Spleen (tissue), 11 donors: ENCODE measurements around the gene ZNF660. TPM values are rescaled to one million over a fixed set of nuclear protein-coding genes. Genes with fewer than 3 reads are reported as not detected.

Source experiments
- DNase-seq: peaks from one replicate; pipeline ENCODE4 v3.0.0-alpha.2; 2020
- H3K27ac ChIP-seq, 8 donors: fragments of 200-600 bp; sonication (generic) in 7 of 8; 1 replicate in 4 of 8; 2 replicates in 4 of 8; pipeline versions ENCODE4 v1.5.0 to v1.8.0; 2016 to 2021; ENCODE audit warnings: inconsistent platforms in 4 of 8, mild to moderate bottlenecking in 4 of 8, moderate library complexity in 1 of 8
- H3K27me3 ChIP-seq, 7 donors: fragments of 200-600 bp; sonication (generic) in 6 of 7; replicated peaks in 1 of 7; 1 replicate in 4 of 7; 2 replicates in 3 of 7; pipeline versions ENCODE4 v1.5.0 to v1.8.0; 2016 to 2021; ENCODE audit warnings: inconsistent platforms in 3 of 7, mild to moderate bottlenecking in 1 of 7
- H3K36me3 ChIP-seq, 6 donors: fragments of 200-600 bp; sonication (generic) in 5 of 6; 1 replicate in 4 of 6; 2 replicates in 2 of 6; pipeline versions ENCODE4 v1.5.0 to v1.8.0; 2016 to 2021; ENCODE audit warnings: inconsistent platforms in 2 of 6
- H3K4me1 ChIP-seq, 6 donors: fragments of 200-600 bp; sonication (generic) in 5 of 6; 1 replicate in 3 of 6; 2 replicates in 3 of 6; pipeline versions ENCODE4 v1.5.0 to v1.8.0; 2016 to 2021; ENCODE audit warnings: inconsistent platforms in 3 of 6
- H3K4me3 ChIP-seq, 8 donors: fragments of 200-600 bp; sonication (generic) in 7 of 8; 1 replicate in 4 of 8; 2 replicates in 4 of 8; pipeline versions ENCODE4 v1.5.0 to v1.8.0; 2016 to 2021; ENCODE audit warnings: inconsistent platforms in 4 of 8, mild to moderate bottlenecking in 4 of 8, moderate library complexity in 2 of 8
- H3K9me3 ChIP-seq, 8 donors: fragments of 200-600 bp; sonication (generic) in 7 of 8; 1 replicate in 4 of 8; 2 replicates in 4 of 8; pipeline versions ENCODE4 v1.5.0 to v1.8.0; 2016 to 2021; ENCODE audit warnings: inconsistent platforms in 4 of 8
- POLR2A ChIP-seq, 3 donors: fragments of 450-650 bp; IDR thresholded peaks; one replicate each; pipeline ENCODE4 v1.5.1; 2017; ENCODE audit warnings: antibody characterized with exemption in 3 of 3, mild to moderate bottlenecking in 1 of 3
- POLR2AphosphoS5 ChIP-seq, 3 donors: sonication (generic); formaldehyde crosslinking; IDR thresholded peaks; one replicate each; pipeline ENCODE4 v1.5.1; 2017; ENCODE audit warnings: antibody characterized with exemption in 3 of 3
- WGBS, 5 donors: extraction: QIAGEN DNeasy Blood & Tissue Kit in 3 of 5; methylation state at CpG; one replicate each; pipeline versions ENCODE4 v1.1.5 to v1.1.7; 2013 to 2018; 5-methylcytosine and 5-hydroxymethylcytosine counted together
- intact Hi-C: fragments of 100-400 bp; cut with DNase I; formaldehyde crosslinking; loops from one replicate; pipeline ENCODE4 v1.15.0; 2023; ENCODE audit warnings: low total_unique reads
- polyA plus RNA-seq, 3 donors: library from polyadenylated mRNA; stranded (reverse); fragments of 200-250 nt; gene quantifications; one replicate each; pipeline ENCODE4 v1.2.1, GENCODE V29; 2013
- total RNA-seq, 7 donors: library from RNA; depleted of rRNA in 3 of 7; stranded (reverse); fragments of >200 nt in 3 of 7; fragmentation: NEBNext Ultra II Directional in 4 of 7; extraction: Animal tissue kit (Norgen Biotek cat#: 25700) in 4 of 7; gene quantifications; one replicate each; pipeline versions ENCODE4 v1.1.0 to v1.2.1, GENCODE V29; 2016 to 2021
- TF ChIP-seq, protein P1 (sequence below), 11 experiments: fragments of 200-600 bp in 7 of 11; fragments of 450-650 bp in 4 of 11; sonication (generic) in 4 of 11; IDR thresholded peaks in 8 of 11; conservative IDR thresholded peaks in 3 of 11; 1 replicate in 7 of 11; 2 replicates in 4 of 11; pipeline versions ENCODE4 v1.4.0 to v1.8.0; 2016 to 2021; ENCODE audit warnings: antibody characterized with exemption in 11 of 11, inconsistent platforms in 4 of 11, mild to moderate bottlenecking in 1 of 11
- donor health status: healthy with polysubstance abuse.
- donor health status: DM: no; HTN: no; CAD: no; lungs with moderate emphysema.
- donor health status: DM: no; HTN: no; CAD: no.
- donor health status: Bipolar disorder and iron deficiency.
- donor health status: healthy.
- donor health status: DM: no; HTN: no; CAD: no.
- donor health status: DM: yes; HTN: yes; CAD: no.

Gene ZNF660
- total and polyA plus RNA-seq, 10 donors = 0.61 to 5.4 (median 3.6) TPM

DNA sequence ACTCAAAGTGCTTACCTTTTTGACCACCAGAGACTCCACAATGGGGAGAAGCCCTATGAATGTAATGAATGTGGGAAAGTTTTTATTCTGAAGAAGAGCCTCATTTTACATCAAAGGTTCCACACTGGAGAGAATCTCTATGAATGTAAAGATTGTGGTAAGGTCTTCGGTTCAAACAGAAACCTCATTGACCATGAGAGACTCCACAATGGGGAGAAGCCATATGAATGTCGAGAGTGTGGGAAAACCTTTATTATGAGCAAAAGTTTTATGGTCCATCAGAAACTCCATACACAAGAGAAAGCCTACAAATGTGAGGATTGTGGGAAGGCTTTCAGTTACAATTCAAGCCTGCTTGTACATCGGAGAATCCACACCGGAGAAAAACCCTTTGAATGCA lies 58.3 kb downstream of the ZNF660 start:
- H3K9me3 ChIP-seq = peaks cover 7 to 96% (median 83%) of the 10 kb centered on the region in 8 donors
- no peak for DNase-seq
- H3K4me1 ChIP-seq = peaks cover 0 to 7% (median 2%) of the 10 kb centered on the region in 6 donors
- intact Hi-C loops = no loop called here
- no peak overlapping the region for H3K27ac ChIP-seq
- WGBS, 5 donors = 95 to 98% (median 97%) methylated on average over 4 of the region's 4 CpGs
- no peaks in the 10 kb centered on the region for H3K27me3 ChIP-seq
- H3K36me3 ChIP-seq = peaks cover 22 to 64% (median 53%) of the 10 kb centered on the region in 6 donors
- no peak overlapping the region for H3K4me3 ChIP-seq
- TF ChIP-seq POLR2A (IDR thresholded peaks at IDR 0.05) (no peak), POLR2AphosphoS5 (IDR thresholded peaks at IDR 0.05) (no peak)
- TF ChIP-seq, protein P1, sequence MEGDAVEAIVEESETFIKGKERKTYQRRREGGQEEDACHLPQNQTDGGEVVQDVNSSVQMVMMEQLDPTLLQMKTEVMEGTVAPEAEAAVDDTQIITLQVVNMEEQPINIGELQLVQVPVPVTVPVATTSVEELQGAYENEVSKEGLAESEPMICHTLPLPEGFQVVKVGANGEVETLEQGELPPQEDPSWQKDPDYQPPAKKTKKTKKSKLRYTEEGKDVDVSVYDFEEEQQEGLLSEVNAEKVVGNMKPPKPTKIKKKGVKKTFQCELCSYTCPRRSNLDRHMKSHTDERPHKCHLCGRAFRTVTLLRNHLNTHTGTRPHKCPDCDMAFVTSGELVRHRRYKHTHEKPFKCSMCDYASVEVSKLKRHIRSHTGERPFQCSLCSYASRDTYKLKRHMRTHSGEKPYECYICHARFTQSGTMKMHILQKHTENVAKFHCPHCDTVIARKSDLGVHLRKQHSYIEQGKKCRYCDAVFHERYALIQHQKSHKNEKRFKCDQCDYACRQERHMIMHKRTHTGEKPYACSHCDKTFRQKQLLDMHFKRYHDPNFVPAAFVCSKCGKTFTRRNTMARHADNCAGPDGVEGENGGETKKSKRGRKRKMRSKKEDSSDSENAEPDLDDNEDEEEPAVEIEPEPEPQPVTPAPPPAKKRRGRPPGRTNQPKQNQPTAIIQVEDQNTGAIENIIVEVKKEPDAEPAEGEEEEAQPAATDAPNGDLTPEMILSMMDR (IDR thresholded peaks at IDR 0.05 in 8 of 11, conservative IDR thresholded peaks at IDR 0.05 in 3 of 11) = no peak

- no peak for DNase-seq
- intact Hi-C loops = no loop called here
Measured at GRCh38 chr3:44647771-44648170, 63.0 kb downstream of the ZNF660 start.

GRCh38 chr3:44648564-44649229 lies 63.9 kb downstream of the ZNF660 start, which contains the start of gene ZNF35:
TSS of gene ZNF35 (plus strand) at chr3:44648732. CDS start at chr3:44651068, 2,336 bp downstream.
- TF ChIP-seq POLR2A (IDR thresholded peaks at IDR 0.05) = no peak
- TF ChIP-seq, protein P1 (IDR thresholded peaks at IDR 0.05 in 8 of 11, conservative IDR thresholded peaks at IDR 0.05 in 3 of 11) = no peak
- TF ChIP-seq POLR2AphosphoS5 (IDR thresholded peaks at IDR 0.05) = peak; percentile 74 to 82 (median 81)
- whole genome bisulfite sequencing, 5 donors = 0 to 1% (median 1%) methylated on average over 25 to 37 of the region's 37 CpGs
- Histone ChIP-seq H3K4me3 (peak within 1 kb of the TSS; percentile 54 to 92 (median 78)), H3K36me3 (peaks cover 0 to 40% (median 29%) of the 10 kb centered on the region in 6 donors), H3K27me3 (no peaks in the 10 kb centered on the region), H3K27ac (peak within 1 kb of the TSS; percentile 6 to 83 (median 74)), H3K4me1 (peaks cover 0 to 25% (median 15%) of the 10 kb centered on the region in 6 donors), H3K9me3 (peaks cover 0 to 46% (median 27%) of the 10 kb centered on the region in 8 donors)
- DNase-seq = peak; percentile 90
- intact Hi-C loops = no loop called here

More at GRCh38 chr3:44647771-44648170, 63.0 kb downstream of the ZNF660 start:
- peaks cover 0 to 25% (median 15%) of the 10 kb centered on the region in 6 donors for H3K4me1 ChIP-seq
- H3K9me3 ChIP-seq = peaks cover 0 to 49% (median 36%) of the 10 kb centered on the region in 8 donors
- H3K36me3 ChIP-seq = peaks cover 3 to 40% (median 27%) of the 10 kb centered on the region in 6 donors
- TF ChIP-seq, protein P1 (IDR thresholded peaks at IDR 0.05 in 8 of 11, conservative IDR thresholded peaks at IDR 0.05 in 3 of 11) = no peak
- TF ChIP-seq POLR2A (IDR thresholded peaks at IDR 0.05) (no peak), POLR2AphosphoS5 (IDR thresholded peaks at IDR 0.05) (no peak)
- no peak overlapping the region for H3K27ac ChIP-seq
- H3K27me3 ChIP-seq = no peaks in the 10 kb centered on the region
- WGBS, 5 donors = 67 to 76% (median 71%) methylated on average over 1 of the region's 1 CpG
- H3K4me3 ChIP-seq = peak overlapping the region in 1 of 8 donors; percentile 77

Other genes with a start within 250 kb of the ZNF660 start
- gene TCAIM, start 246.2 kb upstream of the ZNF660 start, total RNA-seq = 10 to 100 TPM; 17.0 to 31.7 (median 28.3) TPM
- 10 to 100 TPM in 2 of 3 donors, 1 to 10 TPM in 1; 7.2 to 11.4 (median 10.1) TPM for gene TCAIM, start 246.2 kb upstream of the ZNF660 start, polyA plus RNA-seq
- gene ZNF445, start 107.3 kb upstream of the ZNF660 start, total RNA-seq = 10 to 100 TPM; 14.5 to 29.0 (median 21.4) TPM
- 1 to 10 TPM; 1.2 to 3.4 (median 1.2) TPM for gene ZNF445, start 107.3 kb upstream of the ZNF660 start, polyA plus RNA-seq
- gene ZKSCAN7, start 29.8 kb upstream of the ZNF660 start, total RNA-seq = 1 to 10 TPM; 3.9 to 6.0 (median 5.1) TPM
- gene ZKSCAN7, start 29.8 kb upstream of the ZNF660 start, polyA plus RNA-seq = 1 to 10 TPM; 1.8 to 2.2 (median 1.9) TPM
- 10 to 100 TPM; 13.1 to 21.0 (median 17.4) TPM for gene ZNF197, start 40.1 kb downstream of the ZNF660 start, total RNA-seq
- 1 to 10 TPM; 4.9 to 6.7 (median 6.1) TPM for gene ZNF197, start 40.1 kb downstream of the ZNF660 start, polyA plus RNA-seq
- 10 to 100 TPM in 6 of 7 donors, 1 to 10 TPM in 1; 9.8 to 19.3 (median 14.2) TPM for gene ZNF35, start 63.8 kb downstream of the ZNF660 start, total RNA-seq
- gene ZNF35, start 63.8 kb downstream of the ZNF660 start, polyA plus RNA-seq = 1 to 10 TPM; 2.5 to 4.3 (median 3.5) TPM
- 1 to 10 TPM; 3.2 to 5.9 (median 4.9) TPM for gene ZNF502, start 127.7 kb downstream of the ZNF660 start, total RNA-seq
- gene ZNF502, start 127.7 kb downstream of the ZNF660 start, polyA plus RNA-seq = 1 to 10 TPM; 2.8 to 3.6 (median 3.6) TPM
- gene ZNF501, start 144.7 kb downstream of the ZNF660 start, total RNA-seq = 1 to 10 TPM; 5.0 to 8.5 (median 5.6) TPM
- 1 to 10 TPM; 1.5 to 2.0 (median 1.8) TPM for gene ZNF501, start 144.7 kb downstream of the ZNF660 start, polyA plus RNA-seq
- gene KIAA1143, start 176.7 kb downstream of the ZNF660 start, total RNA-seq = 10 to 100 TPM; 13.5 to 25.6 (median 22.5) TPM
- 10 to 100 TPM in 1 of 3 donors, 1 to 10 TPM in 2; 6.8 to 14.2 (median 8.8) TPM for gene KIAA1143, start 176.7 kb downstream of the ZNF660 start, polyA plus RNA-seq
- 1 to 10 TPM; 1.0 to 5.2 (median 3.2) TPM for gene KIF15, start 176.8 kb downstream of the ZNF660 start, total RNA-seq
- 1 to 10 TPM in 2 of 3 donors, under 1 TPM in 1; 0.74 to 4.2 (median 1.2) TPM for gene KIF15, start 176.8 kb downstream of the ZNF660 start, polyA plus RNA-seq